Smooth muscle cell (in vitro differentiated cells): Measurements from ENCODE around the gene TSPEAR. TPM values are rescaled to one million over a fixed set of nuclear protein-coding genes. Genes with fewer than 3 reads are reported as not detected.

Experiments
- DNase-seq: peaks from one replicate; lab custom pipeline; 2025; ENCODE audit not compliant: unreplicated experiment; lab: John Stamatoyannopoulos, UW
- H2AFZ ChIP-seq: fragments of 200-600 bp; sonication (generic); 2 replicates; pipeline ENCODE4 v1.6.0; 2016; ENCODE audit warnings: antibody characterized with exemption, low read depth, mild to moderate bottlenecking
- H3F3A ChIP-seq: fragments of 200-600 bp; sonication (generic); 2 replicates; pipeline ENCODE4 v1.6.0; 2017; ENCODE audit warnings: antibody characterized with exemption, low read depth
- H3K27ac ChIP-seq: fragments of 200-600 bp; sonication (generic); 2 replicates; pipeline ENCODE4 v1.5.1; 2016; ENCODE audit warnings: low read depth, mild to moderate bottlenecking
- H3K27me3 ChIP-seq: fragments of 200-600 bp; sonication (generic); 2 replicates; pipeline ENCODE4 v1.6.1; 2016; ENCODE audit warnings: low read depth, mild to moderate bottlenecking
- H3K36me3 ChIP-seq: fragments of 200-600 bp; sonication (generic); 2 replicates; pipeline ENCODE4 v1.5.1; 2016; ENCODE audit warnings: low read depth
- H3K4me1 ChIP-seq: fragments of 200-600 bp; sonication (generic); 2 replicates; pipeline ENCODE4 v1.5.1; 2016; ENCODE audit warnings: low read depth
- H3K4me2 ChIP-seq: fragments of 200-600 bp; sonication (generic); 2 replicates; pipeline ENCODE4 v1.6.0; 2016; ENCODE audit warnings: mild to moderate bottlenecking
- H3K4me3 ChIP-seq: fragments of 200-600 bp; sonication (generic); 2 replicates; pipeline ENCODE4 v1.5.1; 2016; ENCODE audit warnings: mild to moderate bottlenecking
- H3K79me2 ChIP-seq: fragments of 200-600 bp; sonication (generic); 2 replicates; pipeline ENCODE4 v1.6.0; 2016; ENCODE audit warnings: low read depth, mild to moderate bottlenecking
- H3K9ac ChIP-seq: fragments of 200-600 bp; sonication (generic); 2 replicates; pipeline ENCODE4 v1.6.0; 2016; ENCODE audit warnings: low read depth
- H3K9me3 ChIP-seq: fragments of 200-600 bp; sonication (generic); replicated peaks from 2 replicates; pipeline ENCODE4 v1.5.1; 2016; ENCODE audit warnings: low read depth
- H4K20me1 ChIP-seq: fragments of 200-600 bp; sonication (generic); 2 replicates; pipeline ENCODE4 v1.6.0; 2016; ENCODE audit warnings: low read depth
- WGBS: methylation state at CpG from one replicate; pipeline ENCODE4 v1.1.7; 2016; ENCODE audit warnings: low lambda C conversion rate; 5-methylcytosine and 5-hydroxymethylcytosine counted together
- polyA plus RNA-seq: library from polyadenylated mRNA; unstranded; fragments of >200 nt; fragmentation: Nextera tagmentation; extraction: Ambion mirVana; gene quantifications from 2 replicates; pipeline ENCODE4 v1.2.1, GENCODE V29; 2016
- total RNA-seq: library from RNA; depleted of rRNA; stranded (reverse); fragments of >200 nt; gene quantifications from 2 replicates; pipeline ENCODE4 v1.2.3, GENCODE V29; 2014
- TF ChIP-seq, protein P1 (sequence below): fragments of 200-600 bp; sonication (generic); IDR thresholded peaks from 2 replicates; pipeline ENCODE4 v1.5.1; 2017; ENCODE audit warnings: borderline replicate concordance, mild to moderate bottlenecking, antibody characterized with exemption; ENCODE audit not compliant: insufficient read depth, poor library complexity, severe bottlenecking

TSPEAR gene
- total and polyA plus RNA-seq, 2 experiments from 2014 or later: 0.71 TPM; not detected in 1

GRCh38 chr21:44579833-44580144, 131.6 kb downstream of the TSPEAR start:
- no peak overlapping the region for H3K9ac ChIP-seq
- H3F3A ChIP-seq: no peaks in the 10 kb centered on the region
- peaks cover 3% of the 10 kb centered on the region for H3K4me1 ChIP-seq
- H3K9me3 ChIP-seq: peaks cover 17% of the 10 kb centered on the region
- no peaks in the 10 kb centered on the region for H4K20me1 ChIP-seq
- no peak overlapping the region for H2AFZ ChIP-seq
- TF ChIP-seq, protein P1, sequence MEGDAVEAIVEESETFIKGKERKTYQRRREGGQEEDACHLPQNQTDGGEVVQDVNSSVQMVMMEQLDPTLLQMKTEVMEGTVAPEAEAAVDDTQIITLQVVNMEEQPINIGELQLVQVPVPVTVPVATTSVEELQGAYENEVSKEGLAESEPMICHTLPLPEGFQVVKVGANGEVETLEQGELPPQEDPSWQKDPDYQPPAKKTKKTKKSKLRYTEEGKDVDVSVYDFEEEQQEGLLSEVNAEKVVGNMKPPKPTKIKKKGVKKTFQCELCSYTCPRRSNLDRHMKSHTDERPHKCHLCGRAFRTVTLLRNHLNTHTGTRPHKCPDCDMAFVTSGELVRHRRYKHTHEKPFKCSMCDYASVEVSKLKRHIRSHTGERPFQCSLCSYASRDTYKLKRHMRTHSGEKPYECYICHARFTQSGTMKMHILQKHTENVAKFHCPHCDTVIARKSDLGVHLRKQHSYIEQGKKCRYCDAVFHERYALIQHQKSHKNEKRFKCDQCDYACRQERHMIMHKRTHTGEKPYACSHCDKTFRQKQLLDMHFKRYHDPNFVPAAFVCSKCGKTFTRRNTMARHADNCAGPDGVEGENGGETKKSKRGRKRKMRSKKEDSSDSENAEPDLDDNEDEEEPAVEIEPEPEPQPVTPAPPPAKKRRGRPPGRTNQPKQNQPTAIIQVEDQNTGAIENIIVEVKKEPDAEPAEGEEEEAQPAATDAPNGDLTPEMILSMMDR: no peak
- no peak overlapping the region for H3K27ac ChIP-seq
- H3K4me3 ChIP-seq: no peak overlapping the region
- H3K36me3 ChIP-seq: no peaks in the 10 kb centered on the region
- H3K27me3 ChIP-seq: no peaks in the 10 kb centered on the region
- no peak for DNase-seq
- H3K4me2 ChIP-seq: no peak overlapping the region
- no peaks in the 10 kb centered on the region for H3K79me2 ChIP-seq
- WGBS: 86% methylated on average over 7 of the region's 7 CpGs

DNA sequence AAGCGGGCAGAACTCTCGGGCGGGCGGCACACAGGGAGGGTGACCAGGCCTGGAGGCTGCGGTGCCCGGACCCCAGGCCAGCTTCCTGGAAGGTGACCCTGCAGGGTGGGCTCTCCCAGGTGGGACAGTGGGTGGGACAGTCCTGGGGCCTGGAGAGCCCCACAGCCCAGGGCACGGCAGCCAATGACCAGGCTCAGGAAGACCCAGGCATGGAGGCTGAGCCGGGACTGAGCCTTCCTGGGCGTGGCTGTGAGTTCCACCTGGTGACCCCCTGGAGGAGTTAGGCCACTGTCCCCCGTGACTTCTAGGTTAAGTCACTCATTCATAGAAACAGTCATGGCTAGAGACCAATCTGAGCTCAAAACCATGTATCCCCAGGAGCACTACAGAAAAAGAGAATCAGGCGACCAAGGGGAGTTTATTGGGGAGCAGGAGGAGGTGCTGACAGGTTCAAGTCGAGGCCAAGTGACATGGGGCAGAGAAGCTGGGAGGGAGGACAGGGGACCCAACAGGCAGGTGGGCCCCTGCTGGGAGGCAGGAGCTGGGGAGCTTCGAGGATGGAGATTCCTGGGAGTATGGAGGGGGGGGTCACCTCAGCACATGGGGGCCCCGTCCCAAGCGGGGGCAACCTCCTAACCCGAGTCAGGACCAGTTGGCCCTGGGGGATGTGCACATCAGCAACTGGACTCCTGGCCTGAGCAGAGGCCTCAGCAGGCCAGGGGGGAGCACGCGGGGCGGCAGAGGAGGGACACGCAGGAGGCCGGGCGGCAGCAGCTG, 132.1 kb downstream of the TSPEAR start:
- Histone ChIP-seq H3K79me2 (no peaks in the 10 kb centered on the region), H4K20me1 (no peaks in the 10 kb centered on the region), H3F3A (no peaks in the 10 kb centered on the region), H3K27me3 (no peaks in the 10 kb centered on the region), H3K4me1 (peaks cover 3% of the 10 kb centered on the region), H3K9me3 (peaks cover 17% of the 10 kb centered on the region), H3K27ac (no peak overlapping the region), H3K4me3 (no peak overlapping the region), H2AFZ (no peak overlapping the region), H3K4me2 (no peak overlapping the region), H3K9ac (no peak overlapping the region), H3K36me3 (no peaks in the 10 kb centered on the region)
- no peak for DNase-seq
- TF ChIP-seq, protein P1: no peak
- WGBS: 93% methylated on average over 21 of the region's 22 CpGs

DNA sequence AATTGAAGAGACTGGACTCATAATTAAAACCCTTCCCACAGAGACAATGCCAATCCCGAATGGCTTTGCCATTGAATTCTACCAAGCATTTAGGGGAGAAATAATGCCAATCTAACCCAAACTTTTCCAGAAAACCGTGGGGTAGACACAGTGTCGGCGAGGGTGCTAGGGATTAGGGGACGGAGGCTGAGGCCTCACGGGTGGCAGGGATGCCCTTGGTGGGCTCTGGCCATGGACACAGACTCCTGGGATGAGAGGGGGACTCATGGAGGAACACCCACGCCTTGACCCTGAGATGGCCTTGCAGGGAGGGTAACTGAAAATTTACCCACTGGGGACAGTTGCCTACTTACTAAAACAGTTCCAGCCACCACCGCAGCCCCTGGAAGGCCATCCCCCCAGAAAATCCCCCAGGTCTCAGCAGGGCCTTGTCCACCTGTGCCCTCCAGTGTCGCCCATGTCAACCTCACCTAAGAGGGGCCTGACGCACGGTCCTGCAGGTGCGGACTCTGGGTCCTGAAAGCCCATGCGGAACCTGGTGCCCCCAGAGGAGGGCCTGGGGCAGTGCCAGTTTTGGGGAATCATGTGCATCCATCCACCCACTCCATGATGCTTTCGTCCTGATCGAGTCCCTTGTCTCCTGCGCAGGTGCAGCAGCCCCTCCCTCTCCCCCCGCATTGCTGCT, 132.9 kb downstream of the TSPEAR start:
- WGBS: 96% methylated on average over 17 of the region's 17 CpGs
- no peak overlapping the region for H2AFZ ChIP-seq
- H3K27me3 ChIP-seq: no peaks in the 10 kb centered on the region
- H3K36me3 ChIP-seq: no peaks in the 10 kb centered on the region
- no peak overlapping the region for H3K4me2 ChIP-seq
- H3K27ac ChIP-seq: no peak overlapping the region
- H3F3A ChIP-seq: no peaks in the 10 kb centered on the region
- peaks cover 3% of the 10 kb centered on the region for H3K4me1 ChIP-seq
- no peak for DNase-seq
- H3K4me3 ChIP-seq: no peak overlapping the region
- no peaks in the 10 kb centered on the region for H3K79me2 ChIP-seq
- H4K20me1 ChIP-seq: no peaks in the 10 kb centered on the region
- TF ChIP-seq, protein P1: no peak
- H3K9ac ChIP-seq: no peak overlapping the region
- H3K9me3 ChIP-seq: peaks cover 17% of the 10 kb centered on the region

DNA sequence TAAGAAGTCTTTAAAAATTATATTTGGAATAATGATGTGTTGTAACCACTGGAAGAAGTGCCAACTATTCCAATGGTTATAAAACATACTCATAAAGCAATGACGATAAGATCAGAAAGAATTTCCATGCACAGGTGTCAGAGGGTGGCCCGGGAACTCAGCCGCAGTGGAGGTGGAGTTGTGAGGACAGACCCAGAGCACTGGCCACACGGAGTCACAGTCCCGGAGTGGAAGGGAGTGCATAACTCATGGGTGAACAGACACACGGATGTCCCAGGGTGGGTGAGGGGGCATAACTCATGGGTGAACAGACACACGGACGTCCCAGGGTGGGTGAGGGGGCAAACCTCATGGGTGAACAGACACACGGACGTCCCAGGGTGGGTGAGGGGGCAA, 135.3 kb downstream of the TSPEAR start:
- DNase-seq: no peak
- Histone ChIP-seq H3F3A (no peaks in the 10 kb centered on the region), H2AFZ (no peak overlapping the region), H4K20me1 (no peaks in the 10 kb centered on the region), H3K4me2 (no peak overlapping the region), H3K9ac (no peak overlapping the region), H3K9me3 (peaks cover 8% of the 10 kb centered on the region), H3K27ac (no peak overlapping the region), H3K4me3 (no peak overlapping the region), H3K27me3 (no peaks in the 10 kb centered on the region), H3K36me3 (no peaks in the 10 kb centered on the region), H3K79me2 (no peaks in the 10 kb centered on the region), H3K4me1 (no peaks in the 10 kb centered on the region)
- TF ChIP-seq, protein P1: no peak
- 94% methylated on average over 8 of the region's 10 CpGs for WGBS
